ENCODE data around the gene AOAH. TPM values are rescaled to one million over a fixed set of nuclear protein-coding genes. Genes with fewer than 3 reads are reported as not detected.

The AOAH gene
- total and polyA plus RNA-seq, 12 donors, result 3.4 to 52.0 (median 13.6) TPM

GRCh38 chr7:36682102-36682501, 42.2 kb downstream of the AOAH start:
- DNase-seq, result no peak
- H3K27ac ChIP-seq, result no peak overlapping the region
- peaks cover 4% of the 10 kb centered on the region for H3K27me3 ChIP-seq
- H3K4me3 ChIP-seq, result no peak overlapping the region
- no peaks in the 10 kb centered on the region for H3K36me3 ChIP-seq (replicated peaks in 1 of 2)
- 66 to 83% (median 72%) methylated on average over 2 of the region's 2 CpGs for WGBS, 4 donors
- H3K4me1 ChIP-seq (replicated peaks in 1 of 2), result no peaks in the 10 kb centered on the region
- intact Hi-C loops (cut with DNase I), result no loop called here
- H3K9me3 ChIP-seq (replicated peaks in 1 of 3), result no peaks in the 10 kb centered on the region
- TF ChIP-seq CTCF (IDR thresholded peaks at IDR 0.05) (no peak), POLR2A (IDR thresholded peaks at IDR 0.05) (no peak)

DNA sequence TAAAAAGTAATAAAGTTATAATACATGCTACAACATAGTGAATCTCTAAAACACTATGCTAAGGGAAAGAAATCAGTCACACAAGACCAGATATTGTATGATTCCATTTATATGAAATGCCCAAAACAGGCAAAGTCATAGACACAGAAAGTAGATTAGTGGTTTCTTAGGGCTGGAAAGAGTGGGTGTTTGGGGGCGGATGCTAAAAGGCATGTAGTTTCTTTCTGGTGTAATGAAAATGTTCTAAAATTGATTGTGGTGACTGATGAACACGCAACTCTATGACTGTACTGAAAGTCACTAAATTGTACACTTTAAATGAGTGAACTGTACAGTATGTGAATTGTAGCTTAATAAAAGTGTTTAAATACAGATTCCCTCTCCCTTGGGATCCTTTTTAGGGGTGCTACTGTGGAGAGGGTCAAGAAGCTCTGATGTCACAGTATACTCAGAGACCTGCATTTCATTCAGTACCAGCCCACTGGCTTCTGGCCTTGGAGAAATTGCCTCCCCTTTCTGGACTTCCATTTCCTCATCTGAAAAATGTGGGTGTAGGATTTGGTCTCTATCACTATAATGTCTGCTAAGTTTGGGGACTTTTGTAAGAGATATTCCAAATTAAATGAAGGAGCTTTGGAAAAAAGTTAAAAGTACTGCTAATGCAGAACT, 46.4 kb downstream of the AOAH start:
- Histone ChIP-seq H3K27me3 (peaks cover 4% of the 10 kb centered on the region), H3K4me1 (replicated peaks in 1 of 2) (no peaks in the 10 kb centered on the region), H3K36me3 (replicated peaks in 1 of 2) (no peaks in the 10 kb centered on the region), H3K9me3 (replicated peaks in 1 of 3) (no peaks in the 10 kb centered on the region), H3K4me3 (no peak overlapping the region), H3K27ac (no peak overlapping the region)
- DNase-seq, result no peak
- intact Hi-C loops (cut with DNase I), result loop anchor here in 1 of 2 donors (10.0 kb wide), 1 partner anchor 193 kb away; no protein-coding TSS in a partner anchor
- no peak for TF ChIP-seq CTCF (IDR thresholded peaks at IDR 0.05)
- TF ChIP-seq POLR2A (IDR thresholded peaks at IDR 0.05), result no peak
- 82 to 90% (median 86%) methylated on average over 2 of the region's 2 CpGs for WGBS, 4 donors

GRCh38 chr7:36673703-36674102, 50.6 kb downstream of the AOAH start:
- no peak overlapping the region for H3K4me3 ChIP-seq
- DNase-seq, result no peak
- no peak for TF ChIP-seq CTCF (IDR thresholded peaks at IDR 0.05)
- no peak for TF ChIP-seq POLR2A (IDR thresholded peaks at IDR 0.05)
- H3K27ac ChIP-seq, result no peak overlapping the region
- H3K27me3 ChIP-seq, result no peaks in the 10 kb centered on the region
- no peaks in the 10 kb centered on the region for H3K9me3 ChIP-seq (replicated peaks in 1 of 3)
- H3K36me3 ChIP-seq (replicated peaks in 1 of 2), result no peaks in the 10 kb centered on the region
- intact Hi-C loops (cut with DNase I), result loop anchor here (5.0 to 10.0 kb wide), 2 partner anchors 186 to 189 kb away; no protein-coding TSS in a partner anchor
- 87 to 92% (median 90%) methylated on average over 6 of the region's 6 CpGs for WGBS, 4 donors
- no peaks in the 10 kb centered on the region for H3K4me1 ChIP-seq (replicated peaks in 1 of 2)

DNA sequence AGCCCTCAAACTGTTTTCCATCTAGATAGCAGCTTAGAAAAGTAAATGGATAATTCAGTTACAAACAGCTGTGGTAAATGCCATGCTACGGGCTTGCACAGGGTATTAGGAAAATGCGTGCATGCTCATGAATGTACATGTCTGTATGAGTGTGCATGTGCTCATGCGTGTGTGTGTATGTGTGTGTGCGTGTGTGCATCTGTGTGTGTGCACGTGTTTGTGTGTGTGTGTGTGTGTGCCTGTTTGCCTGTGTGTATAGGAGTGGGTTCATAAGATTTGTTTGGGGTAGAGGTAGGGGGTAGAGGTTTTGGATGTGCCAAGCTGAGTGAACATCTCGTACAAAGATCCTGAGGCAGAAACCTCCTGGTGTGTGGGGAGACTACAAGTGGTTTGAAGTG, 52.9 kb downstream of the AOAH start:
- no peak for DNase-seq
- H3K27ac ChIP-seq, result no peak overlapping the region
- H3K36me3 ChIP-seq (replicated peaks in 1 of 2), result no peaks in the 10 kb centered on the region
- 62 to 84% (median 78%) methylated on average over 6 of the region's 6 CpGs for WGBS, 4 donors
- TF ChIP-seq POLR2A (IDR thresholded peaks at IDR 0.05) (no peak), CTCF (IDR thresholded peaks at IDR 0.05) (no peak)
- intact Hi-C loops (cut with DNase I), result loop anchor here (5.0 to 10.0 kb wide), 2 partner anchors 184 to 187 kb away; no protein-coding TSS in a partner anchor
- H3K4me1 ChIP-seq (replicated peaks in 1 of 2), result no peaks in the 10 kb centered on the region
- no peak overlapping the region for H3K4me3 ChIP-seq
- no peaks in the 10 kb centered on the region for H3K9me3 ChIP-seq (replicated peaks in 1 of 3)
- H3K27me3 ChIP-seq, result no peaks in the 10 kb centered on the region

All from adrenal gland (tissue), 12 donors.